ENCODE measurements around the gene SLC38A7.
"Not testable (repeated sequence)": the region's sequence is repeated elsewhere in the genome, so short reads cannot be mapped to it uniquely, and the experiment has no call there.

SLC38A7 gene

DNA sequence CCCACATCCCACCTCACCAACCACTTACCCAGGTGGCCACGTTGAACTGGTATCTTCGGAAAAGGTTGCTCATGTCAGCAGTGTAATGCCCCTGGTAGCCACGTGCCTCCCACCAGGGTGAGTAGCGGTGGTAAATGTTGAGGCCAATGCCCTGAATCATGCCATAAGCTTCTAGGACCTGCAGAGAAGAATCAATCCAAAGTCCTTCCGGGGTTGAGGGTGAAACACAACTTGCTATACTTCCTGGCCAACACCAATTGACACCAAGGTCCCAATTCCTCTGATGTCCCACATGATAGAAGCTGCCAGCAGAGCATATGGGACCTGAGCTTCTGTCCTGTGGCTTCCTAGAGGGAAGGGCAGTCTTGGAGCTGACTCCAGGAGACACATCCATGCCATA lies 43.6 kb downstream of the SLC38A7 start:
- no peak overlapping the region for H3K4me3 ChIP-seq (ENCODE audit: low read depth, low read length)
- no peaks in the 10 kb centered on the region for H3K27me3 ChIP-seq
- DNase-seq: no peak
- H3K9me3 ChIP-seq: no peaks in the 10 kb centered on the region
- H3K36me3 ChIP-seq: no peaks in the 10 kb centered on the region
- TF ChIP-seq, protein P1, sequence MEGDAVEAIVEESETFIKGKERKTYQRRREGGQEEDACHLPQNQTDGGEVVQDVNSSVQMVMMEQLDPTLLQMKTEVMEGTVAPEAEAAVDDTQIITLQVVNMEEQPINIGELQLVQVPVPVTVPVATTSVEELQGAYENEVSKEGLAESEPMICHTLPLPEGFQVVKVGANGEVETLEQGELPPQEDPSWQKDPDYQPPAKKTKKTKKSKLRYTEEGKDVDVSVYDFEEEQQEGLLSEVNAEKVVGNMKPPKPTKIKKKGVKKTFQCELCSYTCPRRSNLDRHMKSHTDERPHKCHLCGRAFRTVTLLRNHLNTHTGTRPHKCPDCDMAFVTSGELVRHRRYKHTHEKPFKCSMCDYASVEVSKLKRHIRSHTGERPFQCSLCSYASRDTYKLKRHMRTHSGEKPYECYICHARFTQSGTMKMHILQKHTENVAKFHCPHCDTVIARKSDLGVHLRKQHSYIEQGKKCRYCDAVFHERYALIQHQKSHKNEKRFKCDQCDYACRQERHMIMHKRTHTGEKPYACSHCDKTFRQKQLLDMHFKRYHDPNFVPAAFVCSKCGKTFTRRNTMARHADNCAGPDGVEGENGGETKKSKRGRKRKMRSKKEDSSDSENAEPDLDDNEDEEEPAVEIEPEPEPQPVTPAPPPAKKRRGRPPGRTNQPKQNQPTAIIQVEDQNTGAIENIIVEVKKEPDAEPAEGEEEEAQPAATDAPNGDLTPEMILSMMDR (IDR thresholded peaks at IDR 0.05; ENCODE audit: low read depth, low read length): no peak
- no peaks in the 10 kb centered on the region for H3K4me1 ChIP-seq

GRCh38 chr16:58639836-58640235 lies 44.7 kb downstream of the SLC38A7 start:
- Histone ChIP-seq H3K27me3 (no peaks in the 10 kb centered on the region), H3K4me3 (ENCODE audit: low read depth, low read length) (no peak overlapping the region), H3K36me3 (no peaks in the 10 kb centered on the region), H3K4me1 (no peaks in the 10 kb centered on the region), H3K9me3 (no peaks in the 10 kb centered on the region)
- DNase-seq: no peak
- TF ChIP-seq, protein P1 (IDR thresholded peaks at IDR 0.05; ENCODE audit: low read depth, low read length): no peak

DNA sequence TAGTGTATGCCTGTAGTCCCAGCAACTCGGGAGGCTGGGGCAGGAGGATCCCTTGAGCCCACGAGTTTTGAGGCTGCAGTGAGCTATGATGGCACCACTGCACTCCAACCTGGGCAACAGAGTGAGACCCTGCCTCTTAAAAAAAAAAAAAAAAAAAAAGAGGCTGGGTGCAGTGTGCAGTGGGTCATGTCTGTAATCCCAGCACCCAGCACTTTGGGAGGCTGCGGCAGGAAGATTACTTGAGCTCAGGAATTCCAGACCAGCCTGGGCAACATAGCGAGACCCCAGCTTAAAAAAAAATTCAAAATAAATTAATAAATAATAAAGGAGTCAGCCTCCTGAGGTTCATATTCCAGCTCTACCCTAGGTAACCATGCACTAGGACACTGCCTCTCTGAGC lies 45.3 kb downstream of the SLC38A7 start:
- Histone ChIP-seq H3K4me3 (ENCODE audit: low read depth, low read length) (no peak overlapping the region), H3K4me1 (no peaks in the 10 kb centered on the region), H3K9me3 (no peaks in the 10 kb centered on the region), H3K36me3 (no peaks in the 10 kb centered on the region), H3K27me3 (no peaks in the 10 kb centered on the region)
- TF ChIP-seq, protein P1 (IDR thresholded peaks at IDR 0.05; ENCODE audit: low read depth, low read length): no peak
- no peak for DNase-seq

DNA sequence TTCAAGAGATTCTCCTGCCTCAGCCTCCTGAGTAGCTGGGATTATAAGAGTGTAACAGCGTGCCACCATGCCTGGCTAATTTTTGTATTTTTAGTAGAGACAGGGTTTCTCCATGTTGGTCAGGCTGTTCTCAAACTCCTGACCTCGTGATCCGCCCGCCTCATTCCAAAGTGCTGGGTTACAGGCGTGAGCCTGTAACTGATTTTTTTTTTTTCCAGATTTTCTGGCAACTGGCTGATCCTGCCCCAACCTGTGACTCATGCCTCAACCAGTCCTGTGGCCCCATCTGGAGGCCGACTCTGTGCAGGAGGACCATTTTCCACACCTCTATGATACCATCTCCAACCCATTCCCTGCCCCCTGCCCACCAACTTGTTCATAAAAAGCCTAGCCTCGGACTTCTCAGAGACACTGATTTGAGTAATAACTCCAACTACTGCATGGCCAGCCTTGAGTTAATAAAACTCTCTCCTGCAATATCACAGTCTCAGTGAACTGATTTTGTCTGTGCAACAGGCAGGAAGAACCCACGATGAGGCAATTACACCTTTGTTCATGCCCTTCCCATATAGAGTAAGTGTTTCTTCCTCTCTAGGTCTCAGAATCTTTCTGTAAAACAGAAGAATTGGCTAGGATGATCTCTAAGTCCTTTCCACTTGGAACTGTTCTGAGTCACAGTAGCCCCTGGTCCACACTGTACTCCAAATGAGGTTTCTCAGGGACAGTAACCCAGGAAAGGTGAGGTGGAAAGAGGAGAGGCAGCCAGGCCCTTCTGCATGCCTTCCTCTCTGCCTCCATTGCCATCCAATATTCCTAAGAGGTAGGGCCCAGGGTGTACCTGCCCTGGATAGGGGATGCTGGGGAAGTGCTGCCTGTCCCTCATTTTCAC lies 46.2 kb downstream of the SLC38A7 start:
- Histone ChIP-seq H3K27me3 (no peaks in the 10 kb centered on the region), H3K4me1 (no peaks in the 10 kb centered on the region), H3K36me3 (no peaks in the 10 kb centered on the region), H3K4me3 (ENCODE audit: low read depth, low read length) (no peak overlapping the region), H3K9me3 (no peaks in the 10 kb centered on the region)
- TF ChIP-seq, protein P1 (IDR thresholded peaks at IDR 0.05; ENCODE audit: low read depth, low read length): peak; percentile 53
- DNase-seq: peak; percentile 63

DNA sequence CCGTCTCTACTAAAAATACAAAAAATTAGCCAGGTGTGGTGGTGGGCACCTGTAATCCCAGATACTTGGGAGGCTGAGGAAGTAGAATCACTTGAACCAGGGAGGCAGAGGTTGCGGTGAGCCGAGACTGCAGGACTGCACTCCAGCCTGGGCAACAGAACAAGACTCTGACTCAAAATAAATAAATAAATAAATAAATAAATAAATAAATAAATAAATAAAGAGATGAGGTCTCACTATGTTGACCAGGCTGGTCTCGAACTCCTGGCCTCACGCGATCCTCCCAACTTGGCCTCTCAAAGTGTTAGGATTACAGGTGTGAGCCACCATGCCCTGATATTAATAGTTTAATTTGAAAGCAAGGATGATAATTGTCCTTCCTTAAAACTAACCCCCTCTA lies 47.5 kb downstream of the SLC38A7 start:
- H3K27me3 ChIP-seq; H3K4me1 ChIP-seq; H3K4me3 ChIP-seq (ENCODE audit: low read depth, low read length); H3K9me3 ChIP-seq; H3K36me3 ChIP-seq; DNase-seq: not testable (repeated sequence)

GRCh38 chr16:58636466-58636865 lies 48.1 kb downstream of the SLC38A7 start:
- DNase-seq: no peak
- Histone ChIP-seq H3K27me3 (no peaks in the 10 kb centered on the region), H3K9me3 (no peaks in the 10 kb centered on the region), H3K4me3 (ENCODE audit: low read depth, low read length) (no peak overlapping the region), H3K4me1 (no peaks in the 10 kb centered on the region), H3K36me3 (no peaks in the 10 kb centered on the region)
- TF ChIP-seq, protein P1 (IDR thresholded peaks at IDR 0.05; ENCODE audit: low read depth, low read length): no peak
